IPS DF 6.9 (cell line): ENCODE data around the gene RPL21.
"Not testable (repeated sequence)": the region's sequence is repeated elsewhere in the genome, so short reads cannot be mapped to it uniquely, and the experiment has no call there.

ENCODE experiments used
- DNase-seq: peaks from one replicate; pipeline ENCODE4 v3.0.0-alpha.2; 2013; ENCODE audit warnings: low read depth, low spot score
- H3K27ac ChIP-seq: one replicate; pipeline ENCODE4 v1.5.1; 2013; ENCODE audit warnings: low read length, control low read depth
- H3K27me3 ChIP-seq: 2 replicates; pipeline ENCODE4 v1.6.1; 2013; ENCODE audit warnings: mild to moderate bottlenecking, low read length; ENCODE audit not compliant: control insufficient read depth, insufficient read depth
- H3K36me3 ChIP-seq: 2 replicates; pipeline ENCODE4 v1.6.1; 2013; ENCODE audit warnings: low read length; ENCODE audit not compliant: control insufficient read depth, insufficient read depth
- H3K4me1 ChIP-seq: 2 replicates; pipeline ENCODE4 v1.6.1; 2013; ENCODE audit warnings: low read length; ENCODE audit not compliant: control insufficient read depth, insufficient read depth
- H3K4me3 ChIP-seq: 2 replicates; pipeline ENCODE4 v1.5.1; 2013; ENCODE audit warnings: mild to moderate bottlenecking, low read length
- H3K9me3 ChIP-seq: 2 replicates; pipeline ENCODE4 v1.6.1; 2013; ENCODE audit warnings: low read length, inconsistent platforms; ENCODE audit not compliant: control insufficient read depth, insufficient read depth
- WGBS: extraction: QIAGEN DNeasy Blood & Tissue Kit; methylation state at CpG from one replicate; pipeline ENCODE4 v1.1.7; 2013; ENCODE audit warnings: mixed read lengths, missing lambda C conversion rate; ENCODE audit not compliant: insufficient read length, insufficient coverage; 5-methylcytosine and 5-hydroxymethylcytosine counted together

The RPL21 gene

DNA sequence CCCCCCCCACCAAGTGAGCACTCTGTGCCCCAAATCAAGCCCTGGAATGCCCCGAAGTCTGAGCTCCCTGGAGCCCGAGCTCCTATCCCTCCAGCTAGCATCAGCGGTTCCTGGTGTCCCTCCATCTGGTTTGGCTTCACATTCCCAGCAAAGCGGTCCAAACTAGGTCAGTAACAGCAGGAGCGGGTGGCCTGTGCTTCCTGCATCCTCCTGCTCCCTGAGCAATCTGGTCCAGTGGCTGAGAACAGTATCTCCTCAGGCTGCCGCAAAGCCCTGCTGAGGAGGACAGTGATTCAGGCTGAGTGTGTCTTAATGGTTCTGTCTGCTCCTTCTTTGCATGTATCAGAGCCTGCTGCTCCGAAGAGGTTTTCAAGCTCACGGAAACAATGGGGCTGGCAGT lies 45.1 kb downstream of the RPL21 start:
- Histone ChIP-seq H3K9me3 (no peaks in the 10 kb centered on the region), H3K4me1 (no peaks in the 10 kb centered on the region), H3K27ac (no peak overlapping the region), H3K27me3 (no peaks in the 10 kb centered on the region; the same call in 1 of the 2 replicates), H3K4me3 (no peak overlapping the region), H3K36me3 (no peaks in the 10 kb centered on the region)
- DNase-seq, result no peak
- no CpG with 5 or more reads among the region's 8 CpGs for WGBS

DNA sequence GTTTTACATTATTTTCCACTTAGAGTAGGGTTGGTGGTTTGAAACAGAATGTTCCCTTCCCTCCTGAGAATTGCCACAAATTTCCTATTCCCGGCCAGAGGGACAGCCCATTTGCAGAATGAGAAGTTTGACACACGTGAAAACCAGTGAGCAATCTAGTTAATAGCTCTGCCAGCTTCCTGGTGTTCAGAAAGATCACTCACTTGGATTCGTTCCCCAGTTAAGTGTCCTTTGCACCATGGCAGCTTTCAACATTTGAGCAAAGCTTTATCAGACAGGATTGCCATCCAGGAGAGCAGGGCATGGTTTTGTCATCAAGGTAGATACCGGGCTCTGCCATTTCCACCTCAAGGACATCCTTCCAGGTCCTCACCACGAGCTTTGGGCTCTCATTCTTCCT lies 47.5 kb downstream of the RPL21 start:
- WGBS, result no CpG with 5 or more reads among the region's 5 CpGs
- no peaks in the 10 kb centered on the region for H3K4me1 ChIP-seq
- DNase-seq, result no peak

GRCh38 chr13:27300406-27300805 lies 49.0 kb downstream of the RPL21 start:
- H3K9me3 ChIP-seq, H3K4me3 ChIP-seq, DNase-seq, H3K27ac ChIP-seq, H3K36me3 ChIP-seq, H3K4me1 ChIP-seq, H3K27me3 ChIP-seq: not testable (repeated sequence)
- no CpG with 5 or more reads among the region's 7 CpGs for WGBS

More for the DNA sequence above, 47.5 kb downstream of the RPL21 start:
- Histone ChIP-seq H3K27ac (no peak overlapping the region), H3K4me3 (no peak overlapping the region), H3K27me3 (no peaks in the 10 kb centered on the region; the same call in 1 of the 2 replicates), H3K36me3 (no peaks in the 10 kb centered on the region), H3K9me3 (no peaks in the 10 kb centered on the region)

DNA sequence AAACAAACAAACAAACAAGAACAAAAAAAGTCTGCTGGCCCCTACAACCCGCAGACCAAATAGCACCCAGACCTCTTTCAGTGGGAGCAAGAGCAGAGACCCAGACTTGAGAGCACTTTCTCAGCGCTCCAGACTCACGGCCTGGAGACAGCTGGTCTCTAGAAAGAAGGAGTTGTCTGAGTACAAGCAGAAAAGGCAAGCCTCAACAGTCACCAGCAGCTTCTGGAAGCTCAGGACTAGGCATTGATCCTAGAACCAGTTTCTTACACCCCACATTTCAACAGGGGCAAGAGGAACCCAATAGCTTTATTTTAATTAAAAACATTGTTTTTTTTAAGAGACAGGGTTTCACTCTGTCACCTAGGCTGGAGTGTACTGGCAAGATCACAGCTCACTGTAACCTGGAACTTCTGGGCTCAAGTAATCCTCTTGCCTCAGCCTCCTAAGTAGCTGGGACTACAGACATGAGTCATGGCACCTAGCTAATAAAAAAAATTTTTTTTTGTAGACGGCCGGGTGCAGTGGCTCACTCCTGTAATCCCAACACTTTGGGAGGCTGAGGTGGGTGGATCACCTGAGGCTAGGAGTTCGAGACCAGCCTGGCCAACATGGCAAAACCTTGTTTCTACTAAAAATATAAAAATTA lies 49.7 kb downstream of the RPL21 start:
- no peaks in the 10 kb centered on the region for H3K4me1 ChIP-seq
- no peak for DNase-seq
- no CpG with 5 or more reads among the region's 6 CpGs for WGBS

GRCh38 chr13:27302643-27303262 lies 51.4 kb downstream of the RPL21 start:
- H3K9me3 ChIP-seq, result no peaks in the 10 kb centered on the region
- WGBS, result no CpG with 5 or more reads among the region's 4 CpGs
- no peak overlapping the region for H3K4me3 ChIP-seq
- DNase-seq, result no peak
- H3K27me3 ChIP-seq, result no peaks in the 10 kb centered on the region; the same call in 1 of the 2 replicates
- no peaks in the 10 kb centered on the region for H3K36me3 ChIP-seq
- H3K27ac ChIP-seq, result no peak overlapping the region
- no peaks in the 10 kb centered on the region for H3K4me1 ChIP-seq

More for the DNA sequence above, 49.7 kb downstream of the RPL21 start:
- Histone ChIP-seq H3K27me3 (no peaks in the 10 kb centered on the region; the same call in 1 of the 2 replicates), H3K36me3 (no peaks in the 10 kb centered on the region), H3K9me3 (no peaks in the 10 kb centered on the region), H3K4me3 (no peak overlapping the region), H3K27ac (no peak overlapping the region)

DNA sequence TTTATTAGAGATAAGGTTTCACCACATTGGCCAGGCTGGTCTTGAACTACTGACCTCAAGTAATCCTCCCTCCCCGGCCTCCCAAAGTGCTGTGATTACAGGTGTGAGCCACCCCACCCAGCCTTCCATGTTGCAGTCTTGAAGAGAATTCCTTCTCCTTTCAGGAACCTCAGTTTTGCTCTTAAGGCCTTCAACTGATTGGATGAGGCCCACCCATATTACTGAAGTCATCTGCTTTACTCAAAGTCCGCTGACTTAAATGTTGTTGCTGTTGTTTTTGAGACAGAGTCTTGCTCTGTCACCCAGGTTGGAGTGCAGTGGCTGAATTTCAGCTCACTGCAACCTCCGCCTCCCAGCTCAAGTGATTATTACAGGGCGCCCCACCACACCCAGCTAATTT lies 52.7 kb downstream of the RPL21 start:
- Histone ChIP-seq H3K27ac (no peak overlapping the region), H3K4me3 (no peak overlapping the region), H3K9me3 (no peaks in the 10 kb centered on the region), H3K27me3 (no peaks in the 10 kb centered on the region), H3K4me1 (no peaks in the 10 kb centered on the region), H3K36me3 (no peaks in the 10 kb centered on the region)
- no CpG with 5 or more reads among the region's 4 CpGs for WGBS
- DNase-seq, result no peak

DNA sequence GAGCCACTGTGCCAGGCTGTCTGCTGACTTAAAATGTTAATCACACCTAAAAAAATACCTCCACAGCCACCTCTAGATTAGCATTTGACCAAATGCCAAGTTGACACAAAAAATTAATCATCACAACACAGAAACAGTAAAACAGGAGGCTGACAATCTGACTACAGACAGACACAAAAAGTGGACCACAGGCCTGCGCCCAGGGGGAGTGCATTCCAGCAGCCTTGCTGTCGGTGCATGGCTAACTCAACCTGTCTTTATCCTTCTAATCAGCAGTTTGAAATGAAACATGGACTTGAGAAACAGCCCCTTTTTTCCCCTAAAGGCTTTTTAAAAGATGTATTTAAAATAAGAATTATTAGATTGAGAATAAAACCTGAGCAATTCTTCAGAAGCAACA lies 53.3 kb downstream of the RPL21 start:
- Histone ChIP-seq H3K9me3 (no peaks in the 10 kb centered on the region), H3K27ac (no peak overlapping the region), H3K4me1 (no peaks in the 10 kb centered on the region), H3K4me3 (no peak overlapping the region), H3K27me3 (no peaks in the 10 kb centered on the region), H3K36me3 (no peaks in the 10 kb centered on the region)
- no peak for DNase-seq
- WGBS, result no CpG with 5 or more reads among the region's 2 CpGs
